Amniotic epithelial cell (primary cell): ENCODE measurements around the gene FAM241B.

Experiments
- DNase-seq: peaks from one replicate; pipeline ENCODE4 v3.0.0-alpha.2; 2010; ENCODE audit warnings: low read depth

The FAM241B gene

GRCh38 chr10:69666756-69667155 is 36.7 kb downstream of the FAM241B start:
- DNase-seq = no peak

DNA sequence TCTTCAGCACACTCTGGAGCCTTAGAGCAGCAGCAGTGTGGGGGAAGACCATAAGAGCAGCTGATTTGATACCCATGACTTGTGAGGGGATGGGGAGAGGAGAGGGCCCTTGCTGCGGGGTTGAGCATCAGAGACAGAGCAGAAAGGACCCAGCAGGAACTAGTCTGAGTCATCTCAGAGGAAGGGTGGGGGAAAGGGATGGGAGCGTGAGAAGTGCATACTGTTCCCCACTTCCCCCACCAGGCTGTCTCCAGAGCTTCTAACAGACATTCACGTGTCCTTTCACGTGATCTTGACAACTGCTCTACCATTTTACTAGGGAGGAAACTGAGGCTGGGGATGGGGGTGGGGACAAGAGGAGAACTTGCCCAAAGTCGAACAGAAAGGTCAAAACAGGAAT is 38.7 kb downstream of the FAM241B start:
- DNase-seq = no peak

DNA sequence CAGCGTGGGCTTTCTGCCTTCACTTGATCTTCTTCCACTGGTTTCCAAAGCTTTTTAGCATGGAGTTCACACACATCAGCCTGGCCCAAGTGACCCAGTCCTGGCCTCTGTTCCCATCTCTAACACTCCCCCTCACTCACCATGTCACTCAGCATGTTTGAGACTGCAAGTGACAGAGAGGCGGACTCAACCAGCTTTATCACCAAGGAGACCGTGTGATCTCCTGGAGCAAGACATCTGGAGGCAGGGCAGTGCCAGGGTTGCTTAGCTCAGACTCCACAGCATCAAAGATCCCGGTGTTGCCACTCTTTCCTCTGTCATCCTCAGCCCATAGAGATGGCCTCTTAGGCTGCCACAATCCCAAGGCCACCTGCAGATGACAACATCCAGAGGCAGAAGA is 39.4 kb downstream of the FAM241B start:
- no peak for DNase-seq

DNA sequence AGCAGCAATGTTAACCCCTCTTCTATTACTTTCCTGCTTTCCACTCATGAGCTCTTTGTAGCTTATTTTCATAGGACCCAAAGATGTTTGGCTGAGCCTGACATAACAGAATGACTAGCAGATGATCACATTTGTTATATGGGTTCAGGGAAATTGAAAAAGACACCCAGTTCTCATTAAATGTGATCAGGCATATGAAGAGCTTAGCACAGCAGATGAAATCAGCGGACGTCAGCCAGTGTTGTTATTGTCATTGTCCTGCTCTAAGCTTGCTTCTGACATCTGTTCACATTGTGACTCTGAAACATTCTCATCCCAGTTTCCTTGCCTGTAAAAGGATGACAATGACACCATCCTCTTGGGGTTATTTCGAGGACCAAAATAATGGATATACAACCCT is 43.5 kb downstream of the FAM241B start:
- no peak for DNase-seq

GRCh38 chr10:69674786-69675185 is 44.7 kb downstream of the FAM241B start:
- no peak for DNase-seq

DNA sequence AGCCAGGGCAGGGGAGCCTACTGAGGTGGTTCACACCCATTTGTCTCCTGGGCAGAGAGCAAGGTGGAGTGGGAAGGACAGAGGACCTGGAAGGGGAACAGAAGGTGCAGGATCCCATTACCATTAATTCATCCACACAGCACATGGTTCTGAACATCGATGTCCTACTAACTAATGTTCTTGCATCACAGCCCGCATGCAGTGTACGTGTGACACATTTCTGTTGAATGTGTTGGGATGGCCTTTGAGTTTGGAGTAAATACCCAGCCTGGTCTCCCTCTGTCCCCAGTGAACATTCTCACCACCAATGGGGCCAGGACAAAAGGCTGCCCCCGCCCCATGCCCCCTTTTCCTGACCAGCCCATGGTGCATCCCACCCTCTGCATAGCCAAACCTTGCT is 46.3 kb downstream of the FAM241B start:
- DNase-seq = no peak

- no peak for DNase-seq
Observed at GRCh38 chr10:69677985-69678654, 48.1 kb downstream of the FAM241B start.

DNA sequence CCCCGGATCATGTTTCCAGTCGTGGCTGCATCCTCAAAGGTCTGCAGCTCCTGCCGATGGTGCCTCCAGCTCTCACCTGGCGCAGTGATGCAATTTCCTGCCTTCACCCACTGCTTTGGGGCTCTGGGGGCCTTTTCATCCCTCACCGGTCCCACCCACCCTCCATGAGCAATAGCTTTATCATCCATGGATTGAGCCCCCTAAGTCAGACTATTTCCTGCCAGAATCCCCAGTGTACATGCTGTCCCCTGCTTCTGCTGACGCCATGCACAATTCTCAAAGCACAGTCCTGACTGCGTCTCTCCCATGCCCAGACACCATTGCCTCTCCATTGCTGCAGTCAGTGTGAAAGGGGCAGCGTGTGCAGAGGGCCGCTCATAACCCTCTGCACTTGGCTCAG is 49.7 kb downstream of the FAM241B start:
- no peak for DNase-seq

DNA sequence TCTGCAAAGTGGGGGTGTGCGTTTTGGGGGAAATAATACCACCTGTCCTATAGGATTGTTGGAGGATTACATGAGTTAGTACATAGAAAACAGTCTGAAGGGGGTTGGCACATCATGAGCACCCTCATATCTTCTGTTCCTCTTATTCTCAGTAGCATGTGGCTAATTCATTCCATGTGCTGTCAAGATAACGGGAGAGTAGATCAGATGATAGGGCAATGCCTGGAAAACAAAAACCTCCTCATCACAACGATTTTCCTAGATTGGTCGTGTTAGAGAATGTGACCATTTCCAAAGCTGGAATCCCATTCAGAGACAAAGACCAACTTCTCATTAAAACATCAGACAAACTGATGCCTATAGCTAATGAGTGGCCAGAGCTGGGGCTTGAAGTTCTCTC is 50.6 kb downstream of the FAM241B start:
- no peak for DNase-seq

- no peak for DNase-seq
Observed at GRCh38 chr10:69681436-69681835, 51.4 kb downstream of the FAM241B start.

DNA sequence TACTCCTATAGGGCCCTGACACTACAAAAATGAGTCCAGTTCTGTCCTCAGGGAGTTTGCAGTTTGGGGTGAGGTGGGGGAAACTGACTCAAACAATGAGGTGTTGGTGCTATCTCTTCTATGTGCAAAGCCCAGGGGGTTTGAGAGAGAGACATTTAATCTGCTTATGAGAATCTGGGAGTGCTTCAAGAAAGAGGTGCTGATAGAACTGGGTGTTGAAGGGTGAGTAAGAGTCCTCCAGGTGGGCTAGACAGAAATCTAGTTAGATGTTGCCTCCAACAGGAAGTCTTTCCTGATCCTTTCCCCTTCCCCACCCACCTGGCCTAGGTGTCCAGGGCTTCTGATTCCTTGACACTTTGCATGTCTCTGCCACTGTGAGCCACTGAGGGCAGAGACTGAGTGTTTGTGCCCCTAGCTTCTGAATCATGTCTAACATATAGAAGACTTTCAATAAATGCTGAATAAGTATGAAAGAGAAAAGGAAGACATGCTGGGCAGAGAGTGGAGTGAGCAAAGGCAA is 53.0 kb downstream of the FAM241B start:
- DNase-seq = no peak
